Spinal cord (tissue), 10 donors: ENCODE results near the gene MARK3. TPM values are rescaled to one million over a fixed set of nuclear protein-coding genes. Genes with fewer than 3 reads are reported as not detected.

ENCODE experiments used
- DNase-seq, 6 donors: peaks; one replicate each; pipeline versions ENCODE4 v3.0.0 to v3.0.0-alpha.2; 2013 to 2015; ENCODE audit warnings: low spot score in 6 of 6, low read depth in 4 of 6
- H3K27ac ChIP-seq: one replicate; pipeline ENCODE4 v1.5.1; 2013; ENCODE audit warnings: low read depth, low read length, control low read depth
- H3K27me3 ChIP-seq: one replicate; pipeline ENCODE4 v1.6.1; 2013; ENCODE audit warnings: low read length; ENCODE audit not compliant: control insufficient read depth, insufficient read depth
- H3K36me3 ChIP-seq: one replicate; pipeline ENCODE4 v1.6.1; 2013; ENCODE audit warnings: low read length; ENCODE audit not compliant: control insufficient read depth, insufficient read depth
- H3K4me1 ChIP-seq: one replicate; pipeline ENCODE4 v1.6.1; 2013; ENCODE audit warnings: low read length; ENCODE audit not compliant: control insufficient read depth, insufficient read depth
- H3K4me3 ChIP-seq: one replicate; pipeline ENCODE4 v1.5.1; 2013; ENCODE audit warnings: low read depth, low read length, control low read depth
- H3K9me3 ChIP-seq: one replicate; pipeline ENCODE4 v1.6.1; 2013; ENCODE audit warnings: low read length; ENCODE audit not compliant: control insufficient read depth, insufficient read depth
- WGBS: methylation state at CpG from one replicate; pipeline ENCODE4 v1.1.5; 2013; ENCODE audit warnings: missing lambda C conversion rate; ENCODE audit not compliant: insufficient coverage; 5-methylcytosine and 5-hydroxymethylcytosine counted together
- polyA plus RNA-seq, 2 donors: library from polyadenylated mRNA; unstranded; fragments of 120-200 nt; gene quantifications; one replicate each; pipeline ENCODE4 v1.2.1, GENCODE V29; 2013; ENCODE audit not compliant: insufficient read length in 2 of 2
- total RNA-seq, 2 donors: library from RNA; depleted of rRNA in 1 of 2; stranded (reverse); fragments of 120-200 nt in 1 of 2; fragments of >200 nt in 1 of 2; gene quantifications; one replicate each; pipeline versions ENCODE4 v1.2.3 to v1.2.4, GENCODE V29; 2013 to 2014
- donor health status: healthy.

The MARK3 gene
- total and polyA plus RNA-seq, 4 donors: 102 to 155 (median 124) TPM

DNA sequence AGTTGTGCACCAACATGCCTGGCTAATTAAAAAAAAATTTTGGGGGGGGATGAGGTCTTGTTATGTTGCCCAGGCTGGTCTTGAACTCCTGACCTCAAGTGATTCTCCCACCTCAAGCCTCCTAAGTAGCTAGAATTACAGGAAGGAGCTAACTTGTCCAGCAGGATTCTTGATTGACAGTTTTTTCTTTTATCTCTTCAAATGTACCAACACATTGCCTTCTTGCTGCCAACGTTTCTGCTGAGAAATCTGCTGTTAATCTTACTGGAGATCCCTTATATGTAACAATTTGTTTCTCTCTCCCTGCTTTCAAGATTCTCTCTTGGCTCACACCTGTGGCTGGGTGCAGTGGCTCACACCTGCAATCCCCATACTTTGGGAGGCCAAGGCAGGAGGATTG lies 22.4 kb upstream of the MARK3 start:
- H3K9me3 ChIP-seq: peaks cover 4% of the 10 kb centered on the region
- H3K27ac ChIP-seq: no peak overlapping the region
- H3K4me3 ChIP-seq: no peak overlapping the region
- no peaks in the 10 kb centered on the region for H3K4me1 ChIP-seq
- DNase-seq: no peak
- H3K27me3 ChIP-seq: no peaks in the 10 kb centered on the region
- WGBS: no CpG with 5 or more reads among the region's 1 CpG
- H3K36me3 ChIP-seq: no peaks in the 10 kb centered on the region

DNA sequence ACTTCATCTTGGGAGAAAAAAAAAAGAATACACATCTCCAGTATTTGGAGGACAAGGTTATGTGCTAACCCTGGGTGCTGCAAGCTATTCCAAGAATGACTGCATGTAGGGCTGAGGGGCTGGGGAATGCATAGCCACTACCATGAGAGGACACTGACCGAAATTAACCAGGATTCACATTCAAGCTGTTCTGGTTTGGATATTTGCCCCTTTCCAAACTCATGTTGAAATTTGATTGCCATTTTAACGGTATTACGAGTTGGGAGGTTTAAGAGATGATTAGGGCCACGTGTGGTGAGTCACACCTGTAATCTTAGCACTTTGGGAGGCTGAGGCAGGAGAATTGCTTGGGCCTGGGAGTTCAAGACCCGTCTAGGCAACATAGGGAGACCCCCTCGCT lies 18.5 kb upstream of the MARK3 start:
- DNase-seq: no peak
- no peaks in the 10 kb centered on the region for H3K27me3 ChIP-seq
- no peaks in the 10 kb centered on the region for H3K36me3 ChIP-seq
- WGBS: 81% methylated on average over 4 of the region's 6 CpGs
- no peaks in the 10 kb centered on the region for H3K4me1 ChIP-seq
- H3K27ac ChIP-seq: no peak overlapping the region
- H3K9me3 ChIP-seq: peaks cover 4% of the 10 kb centered on the region
- H3K4me3 ChIP-seq: no peak overlapping the region

DNA sequence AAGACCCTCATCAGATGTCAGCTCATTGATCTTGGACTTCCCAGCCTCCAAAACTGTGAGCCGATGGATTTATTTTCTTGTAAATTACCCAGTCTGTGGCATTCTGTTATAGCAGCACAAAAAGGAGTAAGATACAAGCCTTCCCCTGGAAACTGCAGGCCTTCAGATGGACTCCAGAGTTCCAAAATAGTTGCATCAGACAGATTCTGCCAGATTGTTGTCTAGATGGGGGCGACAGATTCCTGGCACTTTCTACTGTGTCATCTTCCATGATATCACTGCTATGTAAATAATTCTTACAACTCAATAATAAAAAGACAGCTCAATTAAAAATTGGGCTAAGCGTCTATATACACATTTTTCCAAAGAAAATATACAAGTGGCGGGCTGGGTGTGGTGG lies 17.2 kb upstream of the MARK3 start:
- DNase-seq: peak in 1 of 6 donors; percentile 76
- H3K4me1 ChIP-seq: no peaks in the 10 kb centered on the region
- H3K36me3 ChIP-seq: no peaks in the 10 kb centered on the region
- H3K9me3 ChIP-seq: peaks cover under 1% of the 10 kb centered on the region
- no peak overlapping the region for H3K27ac ChIP-seq
- no peak overlapping the region for H3K4me3 ChIP-seq
- no peaks in the 10 kb centered on the region for H3K27me3 ChIP-seq
- WGBS: 92% methylated on average over 3 of the region's 4 CpGs

DNA sequence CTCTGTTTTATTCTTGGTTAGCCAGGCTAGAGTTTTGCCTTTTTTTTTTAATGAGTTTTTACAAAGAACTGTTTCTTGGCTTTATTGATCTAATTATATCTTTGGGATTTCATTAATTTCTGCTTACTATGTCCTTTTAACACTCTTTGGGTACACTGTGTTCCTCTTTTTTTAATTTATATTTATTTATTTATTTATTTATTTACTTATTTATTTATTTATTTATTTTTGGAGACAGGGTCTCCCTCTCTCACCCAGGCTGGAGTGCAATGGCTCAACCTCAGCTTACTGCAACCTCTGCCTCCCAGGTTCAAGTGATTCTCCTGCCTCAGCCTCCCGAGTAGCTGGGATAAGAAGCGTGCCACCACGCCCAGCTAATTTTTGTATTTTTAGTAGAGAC lies 15.1 kb upstream of the MARK3 start:
- no peaks in the 10 kb centered on the region for H3K36me3 ChIP-seq
- H3K4me1 ChIP-seq: no peaks in the 10 kb centered on the region
- H3K27ac ChIP-seq: no peak overlapping the region
- DNase-seq: no peak
- no CpG with 5 or more reads among the region's 3 CpGs for WGBS
- H3K27me3 ChIP-seq: no peaks in the 10 kb centered on the region
- no peak overlapping the region for H3K4me3 ChIP-seq
- no peaks in the 10 kb centered on the region for H3K9me3 ChIP-seq

DNA sequence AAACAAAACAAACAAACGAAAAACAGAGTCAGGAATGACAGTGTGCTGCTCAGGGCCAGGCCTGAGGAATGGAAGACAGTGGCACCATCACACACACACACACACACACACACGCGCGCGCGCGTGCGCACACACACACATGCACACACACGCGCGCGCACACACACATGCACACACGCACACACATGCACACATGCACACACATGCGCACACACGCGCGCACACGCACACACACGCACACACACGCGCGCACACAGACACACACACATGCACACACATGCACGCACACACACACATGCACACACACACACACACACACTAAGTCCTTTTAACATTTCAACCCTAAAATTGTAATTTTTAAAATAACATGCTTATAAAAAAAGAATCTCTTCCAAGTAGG lies 13.2 kb upstream of the MARK3 start:
- Histone ChIP-seq H3K27me3 (no peaks in the 10 kb centered on the region), H3K9me3 (no peaks in the 10 kb centered on the region), H3K4me1 (no peaks in the 10 kb centered on the region), H3K4me3 (no peak overlapping the region), H3K36me3 (no peaks in the 10 kb centered on the region), H3K27ac (no peak overlapping the region)
- whole genome bisulfite sequencing: 100% methylated on average over 1 of the region's 23 CpGs
- DNase-seq: no peak

DNA sequence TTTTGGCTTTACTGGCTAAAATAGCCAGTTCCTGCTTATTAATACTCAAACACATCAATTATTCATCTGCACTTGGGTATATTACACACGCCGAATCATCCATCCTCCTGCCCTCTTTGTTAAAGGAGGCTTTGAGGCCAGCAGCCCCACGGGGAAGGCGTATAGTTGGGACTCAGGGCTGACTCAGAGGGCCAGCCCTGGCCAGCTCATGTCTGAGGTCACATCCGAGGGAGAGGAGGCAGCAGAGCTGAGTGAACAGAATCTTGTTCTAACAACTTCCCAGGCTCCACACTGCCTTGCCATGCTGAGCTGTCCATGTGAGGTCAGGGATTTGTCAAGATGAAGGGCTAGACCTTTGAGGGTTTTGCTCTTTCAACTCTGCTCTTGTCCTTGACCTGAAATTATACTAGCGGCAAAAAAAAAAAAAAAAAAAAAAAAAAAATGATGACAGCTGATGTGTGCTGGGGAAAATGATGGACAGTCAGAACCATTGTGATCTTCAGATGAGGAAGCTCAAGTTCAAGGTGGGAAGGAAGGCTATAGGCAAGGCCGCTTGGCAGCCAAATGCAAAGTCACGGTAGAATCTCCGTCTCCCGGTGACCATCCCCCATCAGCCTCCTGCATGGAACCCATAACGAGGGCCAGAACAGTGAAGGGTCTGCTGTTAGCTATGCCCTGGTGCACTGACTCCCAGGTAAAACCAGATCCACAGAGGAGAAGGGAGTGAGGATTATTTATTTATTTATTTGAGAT lies 12.5 kb upstream of the MARK3 start:
- no peak overlapping the region for H3K27ac ChIP-seq
- H3K9me3 ChIP-seq: no peaks in the 10 kb centered on the region
- no peak for DNase-seq
- H3K4me1 ChIP-seq: no peaks in the 10 kb centered on the region
- H3K36me3 ChIP-seq: no peaks in the 10 kb centered on the region
- no peaks in the 10 kb centered on the region for H3K27me3 ChIP-seq
- H3K4me3 ChIP-seq: no peak overlapping the region
- 72% methylated on average over 3 of the region's 11 CpGs for WGBS

DNA sequence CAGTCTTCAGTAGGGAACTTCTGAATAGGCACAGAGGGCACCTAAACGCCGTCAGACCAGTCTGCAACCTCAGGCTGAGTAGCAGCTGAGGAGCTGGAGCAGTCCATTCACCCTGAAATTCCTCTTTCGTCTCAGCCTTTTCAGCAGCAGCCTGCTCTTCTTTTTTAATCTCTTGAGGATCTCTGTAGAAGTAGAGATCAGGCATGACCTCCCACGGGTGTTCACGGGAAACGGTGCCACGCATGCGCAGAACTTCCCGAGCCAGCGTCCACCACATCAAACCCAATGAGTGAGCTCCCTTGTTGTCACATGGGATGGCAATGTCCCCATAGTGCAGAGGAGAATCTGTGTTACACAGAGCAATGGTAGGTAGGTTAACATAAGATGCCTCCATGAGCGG lies 11.1 kb upstream of the MARK3 start:
- H3K4me1 ChIP-seq: no peaks in the 10 kb centered on the region
- no peaks in the 10 kb centered on the region for H3K36me3 ChIP-seq
- DNase-seq: no peak
- 96% methylated on average over 9 of the region's 11 CpGs for WGBS
- no peaks in the 10 kb centered on the region for H3K27me3 ChIP-seq
- H3K27ac ChIP-seq: no peak overlapping the region
- no peaks in the 10 kb centered on the region for H3K9me3 ChIP-seq
- H3K4me3 ChIP-seq: no peak overlapping the region

DNA sequence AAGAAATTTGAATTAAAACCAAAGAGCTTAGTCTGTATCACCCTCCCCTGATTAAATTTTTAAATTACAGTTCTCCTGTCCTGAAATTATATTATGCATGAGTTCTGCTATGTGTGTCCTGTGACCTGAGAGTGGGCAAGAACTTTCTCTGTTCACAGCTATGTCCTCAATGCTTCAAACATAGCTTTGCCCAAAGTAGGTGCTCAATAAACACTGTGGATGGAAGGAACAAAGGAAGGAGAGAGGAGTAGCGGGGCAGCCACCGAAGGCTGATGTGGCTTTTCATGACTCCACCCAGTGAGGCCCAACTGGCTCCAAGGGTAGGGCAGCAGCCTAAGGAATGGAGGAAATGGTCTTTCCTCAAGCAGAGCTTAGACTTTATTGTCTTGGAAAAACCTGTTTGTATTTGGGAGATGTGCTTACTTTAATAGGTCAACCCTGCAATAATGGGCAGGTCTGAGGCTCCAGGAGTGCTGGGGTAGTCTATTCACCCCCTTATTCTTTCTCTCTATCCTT lies 7.6 kb upstream of the MARK3 start:
- Histone ChIP-seq H3K4me3 (no peak overlapping the region), H3K4me1 (no peaks in the 10 kb centered on the region), H3K36me3 (no peaks in the 10 kb centered on the region), H3K9me3 (no peaks in the 10 kb centered on the region), H3K27me3 (no peaks in the 10 kb centered on the region), H3K27ac (no peak overlapping the region)
- DNase-seq: no peak
- WGBS: 75% methylated on average over 2 of the region's 2 CpGs

DNA sequence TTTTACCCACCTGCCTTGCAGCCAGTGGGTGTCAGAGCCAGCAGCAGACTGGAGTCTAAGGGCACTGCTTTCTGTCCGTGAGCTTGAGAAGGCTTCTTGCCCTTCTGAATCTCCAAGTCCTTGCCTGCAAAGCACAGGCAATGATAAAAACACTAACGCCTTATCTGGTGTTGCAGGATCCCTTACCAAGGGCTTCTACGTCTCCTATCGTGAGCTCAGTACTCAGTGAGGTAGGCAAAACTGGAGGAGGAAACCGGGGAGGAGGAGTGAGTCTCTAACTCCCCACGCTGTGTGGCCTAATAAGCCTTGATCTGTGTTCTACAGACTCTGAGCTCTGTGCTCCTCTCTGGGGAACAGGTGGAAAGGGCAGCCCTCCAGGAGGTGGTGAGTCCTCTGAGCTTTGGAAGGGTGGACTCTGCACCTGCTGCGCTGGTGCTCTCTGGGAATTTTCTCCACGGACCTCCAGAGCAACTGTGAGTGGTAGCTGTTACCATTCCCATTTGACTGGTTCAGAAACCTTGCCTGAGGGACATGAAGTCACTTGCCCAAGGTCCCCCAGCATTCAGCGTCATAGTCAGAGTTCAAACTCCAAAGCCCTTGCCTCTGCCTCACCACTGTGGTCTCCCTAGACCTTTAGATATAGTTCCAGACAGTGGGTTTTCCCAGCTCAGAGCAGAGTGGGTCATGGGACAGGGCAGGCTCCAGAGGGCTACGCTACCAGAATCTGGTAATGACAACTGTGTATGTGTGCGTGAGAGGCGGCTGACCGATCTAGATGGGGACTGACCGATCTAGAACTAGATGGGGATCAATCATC lies 7.0 kb upstream of the MARK3 start:
- DNase-seq: no peak
- Histone ChIP-seq H3K4me3 (no peak overlapping the region), H3K9me3 (no peaks in the 10 kb centered on the region), H3K4me1 (no peaks in the 10 kb centered on the region), H3K36me3 (no peaks in the 10 kb centered on the region), H3K27ac (no peak overlapping the region), H3K27me3 (no peaks in the 10 kb centered on the region)
- WGBS: 81% methylated on average over 11 of the region's 14 CpGs
